Stimulated activated CD4-positive, alpha-beta T cell treated with anti-CD3 and anti-CD28 coated beads, Interleukin-2, amount 100 ng/mL, for 4 hours (primary cell): Measurements from ENCODE around the gene RNF38.
"Not testable (repeated sequence)": the region's sequence is repeated elsewhere in the genome, so short reads cannot be mapped to it uniquely, and the experiment has no call there.

Experiments
- DNase-seq: peaks from one replicate; pipeline ENCODE4 v3.0.0-alpha.2; 2020; ENCODE audit warnings: low read depth

The RNF38 gene

GRCh38 chr9:36402536-36402935, 2.5 kb upstream of the RNF38 start:
- no peak for DNase-seq

GRCh38 chr9:36401897-36402480, 1.9 kb upstream of the RNF38 start:
- no peak for DNase-seq

- no peak for DNase-seq
Measured at GRCh38 chr9:36401164-36401740, 1.2 kb upstream of the RNF38 start.

GRCh38 chr9:36400332-36401163, 479 bp upstream of the RNF38 start:
- DNase-seq: peak; percentile 82

GRCh38 chr9:36398745-36399144, 1.3 kb downstream of the RNF38 start:
- DNase-seq: no peak

GRCh38 chr9:36396985-36397384, 3.1 kb downstream of the RNF38 start:
- DNase-seq: no peak

GRCh38 chr9:36392489-36392888, 7.6 kb downstream of the RNF38 start:
- DNase-seq: no peak

- DNase-seq: no peak
Measured at GRCh38 chr9:36389590-36389989, 10.5 kb downstream of the RNF38 start.

GRCh38 chr9:36386396-36386965, 13.6 kb downstream of the RNF38 start:
- DNase-seq: not testable (repeated sequence)

GRCh38 chr9:36382484-36382883, 17.6 kb downstream of the RNF38 start:
- no peak for DNase-seq

- no peak for DNase-seq
Measured at GRCh38 chr9:36364577-36364976, 35.5 kb downstream of the RNF38 start.

- no peak for DNase-seq
Measured at GRCh38 chr9:36363448-36363847, 36.6 kb downstream of the RNF38 start.

- DNase-seq: no peak
Measured at GRCh38 chr9:36358486-36358885, 41.6 kb downstream of the RNF38 start.

- no peak for DNase-seq
Measured at GRCh38 chr9:36357639-36358038, 42.4 kb downstream of the RNF38 start.

GRCh38 chr9:36346569-36346968, 53.5 kb downstream of the RNF38 start:
- DNase-seq: no peak

- no peak for DNase-seq
Measured at GRCh38 chr9:36345103-36345846, 54.8 kb downstream of the RNF38 start.

- DNase-seq: no peak
Measured at GRCh38 chr9:36341936-36342577, 58.0 kb downstream of the RNF38 start.

- no peak for DNase-seq
Measured at GRCh38 chr9:36337865-36338264, 62.2 kb downstream of the RNF38 start.

- no peak for DNase-seq
Measured at GRCh38 chr9:36337002-36337401, 63.1 kb downstream of the RNF38 start.

- no peak for DNase-seq
Measured at GRCh38 chr9:36336131-36336907, 63.8 kb downstream of the RNF38 start.

- no peak for DNase-seq
Measured at GRCh38 chr9:36332006-36332405, 68.1 kb downstream of the RNF38 start.
